Left lung (tissue), 10 donors: ENCODE results near the gene LRRC39. TPM values are rescaled to one million over a fixed set of nuclear protein-coding genes. Genes with fewer than 3 reads are reported as not detected.
A peak's percentile ranks its signal among the peaks of the same experiment; 100 is the strongest.

ENCODE experiments used
- ATAC-seq: fragments of 200-7000 bp; cut with Tn5 transposase; one replicate; pipeline ENCODE4 v1.9.1; 2020; ENCODE audit warnings: moderate library complexity
- DNase-seq, 4 donors: peaks; one replicate each; pipeline ENCODE4 v3.0.0-alpha.2; 2013 to 2020
- H3K27ac ChIP-seq, 2 donors: fragments of 200-600 bp; sonication (generic) in 1 of 2; one replicate each; pipeline versions ENCODE4 v1.5.0 to v1.8.0; 2020 to 2021
- H3K27me3 ChIP-seq, 2 donors: fragments of 200-600 bp; sonication (generic) in 1 of 2; one replicate each; pipeline versions ENCODE4 v1.5.0 to v1.8.0; 2020 to 2021
- H3K36me3 ChIP-seq, 2 donors: fragments of 200-600 bp; sonication (generic) in 1 of 2; one replicate each; pipeline versions ENCODE4 v1.5.0 to v1.8.0; 2020 to 2021
- H3K4me1 ChIP-seq, 2 donors: fragments of 200-600 bp; one replicate each; pipeline ENCODE4 v1.8.0; 2021
- H3K4me3 ChIP-seq, 2 donors: fragments of 200-600 bp; sonication (generic) in 1 of 2; one replicate each; pipeline versions ENCODE4 v1.5.0 to v1.8.0; 2020 to 2021; ENCODE audit warnings: mild to moderate bottlenecking in 1 of 2
- H3K9me3 ChIP-seq, 2 donors: fragments of 200-600 bp; sonication (generic) in 1 of 2; one replicate each; pipeline versions ENCODE4 v1.5.0 to v1.8.0; 2020 to 2021
- CTCF ChIP-seq, 2 donors: fragments of 200-600 bp; sonication (generic) in 1 of 2; IDR thresholded peaks; one replicate each; pipeline versions ENCODE4 v1.5.0 to v1.8.0; 2021; ENCODE audit warnings: antibody characterized with exemption in 2 of 2
- intact Hi-C, 2 donors: fragments of 100-400 bp; cut with DNase I; formaldehyde crosslinking; loops; one replicate each; pipeline versions ENCODE4 v1.11.2 to v1.14.2; 2022
- polyA plus RNA-seq, 6 donors: library from polyadenylated mRNA; unstranded; fragments of 120-200 nt; gene quantifications; one replicate each; pipeline ENCODE4 v1.2.1, GENCODE V29; 2013; ENCODE audit not compliant: insufficient read length in 6 of 6
- total RNA-seq, 2 donors: library from RNA; stranded (reverse); fragmentation: NEBNext Ultra II Directional; extraction: Animal tissue kit (Norgen Biotek cat#: 25700); gene quantifications; one replicate each; pipeline ENCODE4 v1.2.1, GENCODE V29; 2021
- donor health status: DM: no; HTN: yes; CAD: no.
- donor health status: DM: no; HTN: no; CAD: no.

Gene LRRC39
- total and polyA plus RNA-seq, 8 donors: 0.35 to 4.2 (median 3.3) TPM

- H3K36me3 ChIP-seq: peaks cover 0 to 78% of the 10 kb centered on the region in 2 donors
Measured at GRCh38 chr1:100198596-100198995, 20.5 kb upstream of the LRRC39 start.

GRCh38 chr1:100188617-100189016 is 10.6 kb upstream of the LRRC39 start:
- intact Hi-C loops: no loop called here
- Histone ChIP-seq H3K36me3 (peaks cover 0 to 3% of the 10 kb centered on the region in 2 donors), H3K27ac (no peak overlapping the region)

More at GRCh38 chr1:100198596-100198995, 20.5 kb upstream of the LRRC39 start:
- ATAC-seq (no peak), DNase-seq (no peak)
- Histone ChIP-seq H3K27me3 (no peaks in the 10 kb centered on the region), H3K4me1 (no peaks in the 10 kb centered on the region), H3K9me3 (no peaks in the 10 kb centered on the region), H3K27ac (no peak overlapping the region), H3K4me3 (no peak overlapping the region)
- no peak for TF ChIP-seq CTCF (IDR thresholded peaks at IDR 0.05)
- intact Hi-C loops: no loop called here

GRCh38 chr1:100187912-100188311 is 9.9 kb upstream of the LRRC39 start:
- Histone ChIP-seq H3K27ac (no peak overlapping the region), H3K4me3 (no peak overlapping the region), H3K27me3 (no peaks in the 10 kb centered on the region), H3K36me3 (no peaks in the 10 kb centered on the region), H3K9me3 (no peaks in the 10 kb centered on the region), H3K4me1 (peaks cover 10% of the 10 kb centered on the region in 2 donors)
- no peak for TF ChIP-seq CTCF (IDR thresholded peaks at IDR 0.05)
- peak in 2 of 4 donors; percentile 29 to 61 for DNase-seq
- intact Hi-C loops: no loop called here
- ATAC-seq: peak; percentile 80

More at GRCh38 chr1:100188617-100189016, 10.6 kb upstream of the LRRC39 start:
- ATAC-seq (peak; percentile 72), DNase-seq (peak in 2 of 4 donors; percentile 22 to 46)
- peaks cover 10% of the 10 kb centered on the region in 2 donors for H3K4me1 ChIP-seq
- no peak overlapping the region for H3K4me3 ChIP-seq
- H3K27me3 ChIP-seq: no peaks in the 10 kb centered on the region
- no peak for TF ChIP-seq CTCF (IDR thresholded peaks at IDR 0.05)
- H3K9me3 ChIP-seq: no peaks in the 10 kb centered on the region

GRCh38 chr1:100184536-100184935 is 6.5 kb upstream of the LRRC39 start:
- intact Hi-C loops: no loop called here
- no peak for DNase-seq
- ATAC-seq: no peak
- no peak overlapping the region for H3K4me3 ChIP-seq
- H3K27me3 ChIP-seq: no peaks in the 10 kb centered on the region
- peaks cover 10% of the 10 kb centered on the region in 2 donors for H3K4me1 ChIP-seq
- H3K27ac ChIP-seq: no peak overlapping the region
- H3K36me3 ChIP-seq: no peaks in the 10 kb centered on the region
- H3K9me3 ChIP-seq: no peaks in the 10 kb centered on the region
- no peak for TF ChIP-seq CTCF (IDR thresholded peaks at IDR 0.05)

GRCh38 chr1:100183370-100183769 is 5.3 kb upstream of the LRRC39 start:
- H3K27ac ChIP-seq: no peak overlapping the region
- H3K4me3 ChIP-seq: no peak overlapping the region
- DNase-seq (no peak), ATAC-seq (no peak)
- H3K4me1 ChIP-seq: peaks cover 8% of the 10 kb centered on the region in 2 donors
- no peaks in the 10 kb centered on the region for H3K36me3 ChIP-seq
- no peak for TF ChIP-seq CTCF (IDR thresholded peaks at IDR 0.05)
- intact Hi-C loops: no loop called here
- no peaks in the 10 kb centered on the region for H3K9me3 ChIP-seq
- H3K27me3 ChIP-seq: no peaks in the 10 kb centered on the region
